Sigmoid colon (tissue), 3 donors: ENCODE measurements around the gene AKR1C1.

Experiments used
- CTCF ChIP-seq, 4 experiments: fragments of 450-650 bp in 3 of 4; fragments of 200-600 bp in 1 of 4; IDR thresholded peaks; one replicate each; pipeline ENCODE4 v1.5.1; 2016 to 2019; ENCODE audit warnings: antibody characterized with exemption in 4 of 4, mild to moderate bottlenecking in 3 of 4, moderate library complexity in 2 of 4
- POLR2A ChIP-seq, 2 donors: fragments of 450-650 bp; IDR thresholded peaks; one replicate each; pipeline ENCODE4 v1.6.1; 2016; ENCODE audit warnings: antibody characterized with exemption in 2 of 2, mild to moderate bottlenecking in 2 of 2, moderate library complexity in 2 of 2

GRCh38 chr10:4947635-4948596, 15.3 kb upstream of the AKR1C1 start:
- TF ChIP-seq CTCF (IDR thresholded peaks at IDR 0.05) (no peak), POLR2A (IDR thresholded peaks at IDR 0.05) (no peak)
